ENCODE data around the gene USP44.

GRCh38 chr12:95591731-95592130, 40.5 kb upstream of the USP44 start:
- no peak for TF ChIP-seq CTCF (IDR thresholded peaks at IDR 0.05)
- no peak for TF ChIP-seq POLR2A (IDR thresholded peaks at IDR 0.05)

All from body of pancreas (tissue), 4 donors.